EH (cell line): ENCODE results near the gene PCLAF.
"Not testable (repeated sequence)": the region's sequence is repeated elsewhere in the genome, so short reads cannot be mapped to it uniquely, and the experiment has no call there.

ENCODE experiments used
- DNase-seq: peaks from one replicate; pipeline ENCODE4 v3.0.0-alpha.2; 2015; ENCODE audit warnings: low read depth

PCLAF gene, protein sequence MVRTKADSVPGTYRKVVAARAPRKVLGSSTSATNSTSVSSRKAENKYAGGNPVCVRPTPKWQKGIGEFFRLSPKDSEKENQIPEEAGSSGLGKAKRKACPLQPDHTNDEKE

DNA sequence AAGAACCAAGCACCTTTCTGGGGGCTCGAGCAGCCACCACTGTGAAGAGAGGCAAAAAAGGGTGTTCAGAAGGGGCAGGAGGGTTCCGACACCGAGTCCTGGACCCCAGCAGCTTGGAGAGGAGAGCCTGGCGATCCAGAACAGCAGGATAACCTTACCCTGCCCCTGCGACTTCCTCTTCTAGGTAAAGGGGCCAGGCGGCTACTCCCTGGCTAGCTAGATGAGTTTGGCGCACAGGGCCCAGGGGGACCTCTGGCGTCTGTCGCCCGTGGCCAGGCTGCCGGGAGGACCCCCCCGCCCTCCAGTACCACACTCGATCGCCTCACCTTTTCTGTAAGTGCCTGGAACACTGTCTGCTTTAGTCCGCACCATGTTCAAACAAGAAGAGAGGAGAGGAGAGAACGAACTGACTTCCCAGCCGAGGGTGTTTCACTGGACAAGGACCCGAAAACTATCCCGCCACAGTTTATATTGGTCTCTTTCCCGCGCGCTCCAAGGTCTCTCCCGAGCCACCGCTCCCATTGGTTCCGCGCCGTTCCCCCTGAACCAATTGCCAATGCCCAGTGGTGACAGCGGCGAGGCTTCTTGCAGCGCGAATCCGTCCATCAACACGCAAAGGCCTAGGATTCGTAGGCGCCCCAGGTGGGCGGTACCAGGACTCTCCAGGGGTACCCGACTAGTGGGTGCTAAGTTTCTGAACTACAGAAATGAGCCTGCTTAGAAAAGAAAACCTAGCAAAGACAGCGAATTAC is at the start of gene PCLAF:
PCLAF (minus strand) TSS at position 442 of the 752 bp plus-strand sequence; CDS start at position 372, 70 bp downstream.
- peak; percentile 97 for DNase-seq

DNA sequence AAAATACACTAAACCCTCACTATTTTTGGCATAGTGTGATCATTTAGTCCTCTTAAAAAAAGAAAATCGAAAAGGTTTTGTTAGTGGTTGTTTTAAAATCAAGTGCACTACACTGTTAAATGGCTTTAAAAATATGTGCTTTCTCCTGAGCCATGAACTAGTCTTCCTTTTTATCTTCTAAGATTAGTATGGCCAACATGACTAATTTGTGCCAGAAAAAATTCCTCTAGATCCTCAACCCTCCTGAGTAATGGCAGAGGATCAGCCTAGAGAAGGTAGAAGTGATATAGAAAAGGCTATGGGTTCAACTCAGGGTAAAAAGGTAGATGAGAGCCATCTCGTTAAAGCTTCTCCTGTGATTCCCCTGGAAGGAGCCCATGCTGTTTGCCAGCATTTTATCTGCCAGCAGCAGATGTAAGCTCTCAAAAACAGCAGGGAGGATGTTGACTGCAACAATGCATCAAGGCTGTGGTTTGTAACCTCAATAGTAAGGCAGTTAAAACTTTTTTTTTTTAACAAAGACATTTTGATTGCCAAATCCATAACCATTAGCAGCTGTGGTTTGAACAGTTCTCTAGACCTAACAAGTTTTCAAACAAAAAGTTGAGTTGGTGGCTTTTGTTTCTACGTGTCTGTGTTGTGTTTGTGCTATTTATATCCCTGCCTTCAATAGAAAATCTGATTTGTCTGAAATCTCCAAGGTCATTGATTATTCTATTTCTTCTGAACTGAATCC is 48.9 kb upstream of the PCLAF start:
- DNase-seq: peak; percentile 87

DNA sequence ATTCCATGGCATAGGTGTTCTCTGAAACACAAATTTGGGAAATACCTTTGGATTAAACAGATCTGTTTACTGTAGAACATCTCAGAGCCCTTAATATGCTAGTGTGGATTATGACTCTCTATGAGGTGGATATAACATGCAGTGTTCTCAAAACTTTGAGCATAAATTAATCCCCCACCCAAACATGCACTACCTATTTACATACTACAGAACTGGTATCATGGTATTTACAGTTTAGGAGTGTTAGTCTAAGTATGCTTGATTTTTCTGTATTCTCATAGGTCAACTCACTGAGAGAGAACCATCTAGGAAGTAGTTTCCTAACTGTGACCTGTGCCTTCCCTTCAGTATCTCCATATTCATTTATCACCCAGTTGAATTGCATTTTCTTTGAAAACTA is 48.2 kb upstream of the PCLAF start:
- DNase-seq: no peak

DNA sequence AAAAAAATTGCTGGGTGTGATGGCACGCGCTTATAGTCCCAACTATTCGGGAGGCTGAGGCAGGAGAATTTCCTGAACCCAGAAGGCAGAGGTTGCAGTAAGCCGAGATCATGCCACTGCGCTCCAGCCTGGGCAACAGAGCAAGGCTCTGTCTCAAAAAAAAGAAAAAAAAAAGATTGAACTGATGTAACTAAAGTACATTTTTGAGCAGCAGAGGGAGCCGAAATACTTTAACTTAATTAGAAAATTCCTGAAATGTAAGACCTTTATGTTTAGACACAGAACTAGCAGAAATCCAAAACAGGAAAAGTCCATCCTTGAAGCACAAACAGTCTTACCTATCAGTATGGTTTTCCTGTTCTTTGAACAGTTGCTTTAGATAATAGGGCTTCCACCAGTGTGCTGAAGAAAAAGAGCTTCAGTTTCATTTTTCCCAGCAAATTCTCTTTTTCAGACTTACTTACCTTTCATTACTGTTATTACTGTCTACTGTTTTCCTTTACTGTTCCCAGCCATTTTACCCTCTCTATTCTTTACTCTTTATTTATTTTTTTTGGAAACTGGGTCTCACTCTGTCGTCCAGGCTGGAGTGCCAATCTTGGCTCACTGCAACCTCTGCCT is 45.7 kb upstream of the PCLAF start:
- DNase-seq: peak; percentile 58

DNA sequence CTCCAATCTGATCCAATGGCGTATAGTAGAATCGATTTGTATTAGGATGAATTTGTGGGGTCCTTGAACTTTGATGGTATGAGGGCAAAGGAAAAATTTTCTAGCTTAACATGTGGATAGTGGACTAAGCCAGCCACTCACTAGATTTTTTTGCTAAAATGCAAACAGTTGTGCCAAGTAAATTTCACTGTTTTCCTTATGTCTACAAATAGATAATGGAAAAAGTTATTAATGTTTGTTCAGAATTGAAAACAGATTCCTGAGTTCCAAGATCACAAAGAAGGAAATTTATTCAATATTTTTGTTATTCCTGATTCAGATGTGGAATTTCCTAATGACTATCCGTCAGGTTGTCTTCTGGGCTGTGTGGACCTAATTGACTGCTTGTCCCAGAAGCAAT is 44.0 kb upstream of the PCLAF start:
- no peak for DNase-seq

DNA sequence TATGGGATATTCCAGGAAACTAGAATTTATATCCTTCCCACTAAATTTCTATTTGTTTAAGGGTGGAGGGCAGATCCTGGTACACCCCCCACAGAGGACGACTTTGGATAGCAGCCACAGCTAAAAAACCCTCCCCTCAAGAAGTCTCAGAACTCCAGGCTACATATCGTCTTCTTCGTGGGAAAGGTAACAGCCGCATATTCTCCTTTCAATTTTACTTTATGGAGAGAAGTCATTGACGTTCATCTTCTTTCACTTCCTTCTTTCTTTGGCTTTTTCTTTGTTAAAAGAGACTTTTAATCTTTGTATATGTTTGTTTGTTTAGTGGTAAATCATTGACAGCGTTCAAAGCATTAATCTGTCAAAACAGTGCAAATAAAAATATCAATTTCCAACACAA is 42.7 kb upstream of the PCLAF start:
- DNase-seq: no peak

DNA sequence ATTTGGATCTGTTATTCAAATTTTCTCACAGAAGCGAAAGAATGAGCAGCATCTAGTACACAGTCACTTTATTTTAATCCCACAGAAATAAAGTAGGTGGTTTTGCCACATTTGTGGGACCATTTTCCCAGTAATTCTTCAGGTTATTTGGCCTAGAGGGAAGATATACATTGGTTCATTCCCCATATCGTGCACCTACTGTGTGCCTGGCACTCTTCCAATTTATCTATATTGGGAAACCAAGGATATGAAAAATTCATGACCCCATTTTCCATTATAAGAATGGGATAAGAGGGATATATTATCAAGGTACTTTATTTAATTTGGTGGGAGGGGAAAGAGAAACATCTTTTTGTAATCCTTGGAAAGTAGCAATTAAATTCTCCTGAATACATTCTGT is 41.5 kb upstream of the PCLAF start:
- no peak for DNase-seq

DNA sequence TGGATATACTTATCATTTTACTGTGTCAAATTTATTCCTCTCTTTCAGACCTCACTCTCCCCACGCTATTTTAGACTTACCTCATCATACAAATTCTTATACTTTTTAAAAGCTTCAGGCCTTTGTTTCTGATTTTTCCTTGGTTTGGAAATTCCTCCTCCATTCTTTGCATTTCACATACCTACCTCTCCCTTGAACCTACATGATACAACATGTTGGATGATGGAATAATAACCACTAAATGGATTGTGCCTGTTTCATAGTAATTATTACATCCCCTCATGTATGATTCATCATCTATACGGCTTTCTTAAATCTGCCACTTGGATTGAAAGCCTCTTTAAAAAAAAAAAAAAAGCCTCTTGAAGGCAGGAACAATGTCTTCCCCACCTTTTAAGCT is 31.0 kb upstream of the PCLAF start:
- DNase-seq: no peak

DNA sequence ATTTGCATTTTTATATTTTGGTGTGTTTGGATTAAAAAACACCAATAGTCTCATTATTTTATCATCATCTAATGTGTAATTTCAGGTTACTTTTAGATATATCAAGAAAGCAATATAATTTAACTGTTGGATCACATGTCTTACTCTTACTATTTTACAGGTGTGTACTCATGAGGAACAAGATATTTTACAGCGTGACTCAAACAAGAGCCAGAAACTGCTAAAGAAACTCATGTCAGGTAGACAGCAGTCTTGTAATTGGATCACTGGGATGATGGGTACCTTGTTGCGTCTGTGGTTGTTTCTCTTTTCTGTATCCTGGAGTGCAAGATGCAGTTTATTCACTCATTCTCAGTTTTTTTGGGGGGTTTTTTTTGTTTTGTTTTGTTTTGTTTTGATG is 19.3 kb upstream of the PCLAF start:
- DNase-seq: no peak

DNA sequence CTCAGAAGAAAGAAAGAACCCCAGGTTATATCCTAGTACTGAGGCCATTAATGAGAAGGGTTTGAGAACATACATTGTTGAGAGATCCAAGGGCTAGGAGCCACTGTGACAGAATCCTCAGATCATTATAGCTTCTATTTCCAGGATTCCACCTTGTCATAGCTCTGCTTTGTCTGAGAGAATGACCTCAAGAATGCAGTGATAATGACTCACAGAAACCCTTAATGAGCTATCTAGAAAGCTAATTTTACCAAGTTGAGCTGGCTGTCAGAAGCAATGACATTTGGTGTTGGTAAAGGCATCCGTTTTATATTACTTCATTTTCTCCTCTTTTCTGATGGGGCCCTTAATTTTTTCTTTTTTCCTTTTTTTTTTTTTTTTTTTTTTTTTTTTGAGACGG is 17.3 kb upstream of the PCLAF start:
- peak; percentile 50 for DNase-seq

DNA sequence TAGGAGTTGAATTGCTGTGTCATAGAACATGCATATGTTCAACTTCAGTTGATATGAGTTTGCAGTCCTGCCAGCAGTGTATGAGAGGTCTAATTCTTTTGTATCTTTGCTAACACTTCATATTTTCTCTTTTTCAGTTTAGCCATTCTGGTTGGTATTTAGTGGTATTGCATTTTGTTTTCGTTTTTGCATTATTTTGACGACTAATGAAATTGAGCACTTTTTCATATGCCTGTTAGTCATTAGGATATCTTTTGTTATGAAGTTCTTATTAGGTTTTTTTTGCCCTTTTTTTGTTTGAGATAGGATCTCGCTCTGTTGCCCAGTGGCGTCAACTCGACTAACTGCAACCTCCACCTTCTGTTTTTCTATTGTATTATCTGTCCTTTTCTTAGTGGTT is 15.5 kb upstream of the PCLAF start:
- DNase-seq: no peak

DNA sequence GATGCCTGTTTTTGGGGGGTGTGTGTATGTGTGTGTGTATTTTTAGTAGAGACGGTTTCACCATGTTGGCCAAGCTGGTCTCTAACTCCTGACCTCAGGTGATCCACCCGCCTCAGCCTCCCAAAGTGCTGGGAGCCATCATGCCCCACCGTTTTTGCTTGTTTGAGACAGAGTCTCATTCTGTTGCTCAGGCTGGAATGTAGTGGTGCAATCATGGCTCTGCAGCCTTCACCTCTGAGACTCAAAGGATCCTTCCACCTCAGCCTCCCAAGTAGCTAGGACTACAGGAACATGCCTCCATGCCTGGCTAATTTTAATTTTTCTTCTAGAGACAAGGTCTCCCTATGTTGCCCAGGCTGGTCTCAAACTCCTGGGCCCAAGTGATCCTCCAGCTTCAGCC is 11.2 kb upstream of the PCLAF start:
- not testable (repeated sequence) for DNase-seq

DNA sequence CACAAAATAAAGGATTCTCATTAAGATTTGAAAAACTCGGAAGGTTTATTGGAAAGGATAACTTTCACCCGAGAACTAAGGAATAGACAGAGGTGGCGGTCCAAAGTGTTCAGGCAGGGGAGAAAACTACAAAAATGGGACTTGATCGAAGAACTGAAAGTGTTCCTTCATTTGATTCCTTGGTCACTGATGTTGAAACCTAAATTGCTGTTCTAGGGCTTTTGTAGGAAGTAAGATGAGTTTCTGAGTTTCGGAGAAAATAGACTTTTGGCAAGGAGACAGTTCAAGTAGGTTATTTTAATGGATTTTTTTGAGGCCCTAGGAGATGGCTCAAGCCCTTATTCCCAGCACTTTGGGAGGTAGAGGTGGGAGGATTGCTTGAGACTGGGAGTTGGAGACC is 7.8 kb upstream of the PCLAF start:
- DNase-seq: no peak

DNA sequence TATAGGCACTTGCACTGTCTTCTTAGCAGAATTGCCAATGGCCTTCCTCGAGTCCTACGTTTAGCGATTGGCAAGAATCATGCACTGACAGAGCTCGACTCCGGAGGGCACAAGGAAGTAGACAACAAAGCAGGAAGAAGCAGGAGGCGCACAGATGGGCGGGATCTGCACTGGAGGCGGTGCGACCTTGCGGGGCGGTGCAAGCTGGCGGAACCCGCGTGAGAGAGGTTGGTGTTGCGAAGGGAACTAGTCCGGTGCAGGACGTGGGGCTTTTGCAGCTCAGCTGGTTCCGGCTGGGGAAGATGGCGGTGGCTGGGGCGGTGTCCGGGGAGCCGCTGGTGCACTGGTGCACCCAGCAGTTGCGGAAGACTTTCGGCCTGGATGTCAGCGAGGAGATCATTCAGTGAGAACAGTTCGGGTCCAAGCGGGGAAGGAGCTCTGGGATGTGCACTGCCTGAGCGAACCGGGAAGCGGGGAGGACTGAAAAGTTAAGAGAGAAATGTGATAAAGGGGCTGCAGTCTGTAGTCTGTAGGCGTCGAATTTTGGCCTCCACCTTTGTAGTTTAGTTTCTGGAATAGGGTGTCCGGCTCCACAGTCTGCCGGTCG is 6.4 kb upstream of the PCLAF start, which contains the start of gene TRIP4:
TRIP4 (plus strand) TSS at position 275 of the 607 bp plus-strand sequence; CDS start at position 303, 28 bp downstream.
- DNase-seq: peak; percentile 98

DNA sequence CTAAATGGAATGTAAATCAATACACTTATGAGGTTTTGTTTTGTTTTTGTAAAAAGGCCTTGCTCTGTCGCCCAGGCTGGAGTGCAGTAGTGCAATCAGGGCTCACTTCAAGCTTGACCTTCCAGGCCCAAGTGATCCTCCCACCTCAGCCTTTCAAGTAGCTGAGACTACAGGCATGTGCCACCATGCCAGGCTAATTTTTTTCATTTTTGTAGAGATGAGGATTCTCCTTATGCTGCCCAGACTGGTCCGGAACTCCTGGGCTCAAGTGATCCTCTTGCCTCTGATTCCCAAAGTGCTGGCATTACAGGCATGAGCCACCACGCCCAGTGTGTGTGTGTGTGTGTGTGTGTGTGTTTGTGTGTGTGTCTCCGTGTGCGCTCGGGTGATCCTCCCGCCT is 5.0 kb upstream of the PCLAF start:
- no peak for DNase-seq

DNA sequence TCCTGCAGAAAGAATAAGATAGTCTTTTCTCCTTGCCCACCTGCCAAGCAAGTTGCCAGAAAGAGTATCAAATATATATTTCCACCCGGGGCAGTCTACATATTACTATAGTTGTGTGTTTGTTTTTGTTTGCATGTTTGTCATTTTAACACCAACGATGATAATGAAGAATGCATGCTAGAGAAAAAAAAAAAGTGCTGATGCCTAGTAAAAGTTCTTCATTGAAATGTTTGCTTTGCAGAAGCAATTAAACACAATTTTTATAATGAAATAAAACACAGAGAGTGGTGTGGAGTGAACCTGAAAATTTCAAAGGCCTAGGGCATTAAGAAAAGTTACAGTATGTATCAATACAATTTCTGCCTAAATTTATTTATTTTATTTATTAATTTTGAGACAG is 2.5 kb upstream of the PCLAF start:
- no peak for DNase-seq

DNA sequence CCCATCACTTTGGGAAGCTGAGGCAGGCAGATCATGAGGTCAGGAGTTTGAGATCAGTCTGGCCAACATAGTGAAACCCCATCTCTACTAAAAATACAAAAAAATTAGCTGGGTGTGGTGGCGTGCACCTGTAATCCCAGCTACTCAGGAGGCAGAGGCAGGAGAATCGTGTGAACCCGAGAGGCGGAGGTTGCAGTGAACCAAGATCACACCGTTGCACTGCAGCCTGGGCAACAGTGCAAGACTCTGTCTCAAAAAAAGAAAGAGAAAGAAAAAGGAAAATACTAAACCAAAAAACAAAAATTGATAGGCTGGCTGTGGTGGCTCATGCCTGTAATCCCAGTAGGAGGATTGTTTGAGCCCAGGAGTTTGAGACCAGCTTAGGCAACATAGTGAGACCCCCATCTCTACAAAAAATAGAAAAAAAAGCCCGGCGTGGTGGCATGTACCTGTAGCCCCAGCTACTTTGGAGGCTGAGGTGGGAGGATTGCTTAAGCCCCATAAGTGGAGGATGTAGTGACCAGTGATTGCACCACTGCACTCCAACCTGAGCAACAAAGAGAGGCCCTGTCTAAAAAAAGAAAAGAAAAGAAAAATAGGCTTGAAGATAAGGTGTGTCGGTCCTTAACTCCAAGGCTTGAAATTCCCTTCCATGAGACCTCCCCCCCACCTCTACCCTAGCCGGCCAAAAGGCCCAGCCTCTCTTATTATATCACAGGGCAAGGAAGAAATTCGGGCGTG is 941 bp downstream of the PCLAF start:
- DNase-seq: not testable (repeated sequence)

DNA sequence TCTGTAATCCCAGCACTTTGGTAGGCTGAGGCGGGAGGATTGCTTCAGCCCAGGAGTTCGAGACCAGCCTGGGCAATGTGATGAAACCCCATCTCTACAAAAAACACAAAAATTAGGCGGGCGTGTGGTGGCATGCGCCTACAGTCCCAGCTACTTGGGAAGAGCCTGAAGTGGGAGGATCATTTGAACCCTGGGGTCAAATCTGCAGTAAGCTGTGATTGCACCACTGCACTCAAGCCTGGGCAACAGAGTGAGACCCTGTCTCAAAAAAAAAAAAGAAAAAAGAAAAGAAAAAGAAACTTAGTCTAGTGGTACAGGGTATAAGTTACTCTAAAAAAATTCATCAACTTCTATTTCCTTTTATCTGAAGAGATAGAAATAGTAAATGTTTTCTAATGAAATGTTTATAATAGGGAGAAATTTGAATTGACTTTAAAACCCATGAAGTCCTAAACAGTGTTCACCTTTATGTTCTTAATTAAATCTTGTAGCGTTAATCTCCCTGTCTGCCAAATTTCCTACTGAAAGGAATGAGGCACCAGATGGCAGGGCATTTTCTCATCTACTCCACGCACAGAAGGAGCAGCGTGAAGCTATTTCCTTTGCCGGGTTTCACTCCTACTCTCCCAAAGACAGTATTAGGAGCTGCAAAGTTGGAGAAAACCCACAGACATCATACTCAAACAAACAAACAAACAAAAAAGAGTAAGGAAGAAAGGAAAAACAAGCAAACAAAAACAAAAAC is 1.9 kb downstream of the PCLAF start:
- DNase-seq: peak; percentile 46

DNA sequence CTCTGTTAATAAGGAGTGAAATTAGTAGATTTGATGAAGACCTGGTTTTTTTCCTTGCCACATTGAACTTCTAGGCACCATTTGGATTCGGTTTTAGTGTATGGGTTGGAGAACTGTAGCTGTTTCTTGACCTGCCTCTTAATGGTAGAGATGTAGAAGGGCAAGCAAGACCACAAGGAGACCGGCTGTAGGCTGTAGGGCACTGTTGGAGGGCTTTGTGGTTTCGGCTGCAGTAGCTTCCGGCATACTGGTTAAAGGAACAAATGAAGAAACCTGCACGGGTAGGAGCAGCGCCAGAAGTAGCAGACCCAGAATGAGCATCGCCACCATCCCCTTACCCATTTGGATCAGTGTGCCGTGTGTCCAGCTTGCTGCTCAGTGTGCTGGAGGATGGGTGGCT is 7.9 kb downstream of the PCLAF start:
- no peak for DNase-seq

DNA sequence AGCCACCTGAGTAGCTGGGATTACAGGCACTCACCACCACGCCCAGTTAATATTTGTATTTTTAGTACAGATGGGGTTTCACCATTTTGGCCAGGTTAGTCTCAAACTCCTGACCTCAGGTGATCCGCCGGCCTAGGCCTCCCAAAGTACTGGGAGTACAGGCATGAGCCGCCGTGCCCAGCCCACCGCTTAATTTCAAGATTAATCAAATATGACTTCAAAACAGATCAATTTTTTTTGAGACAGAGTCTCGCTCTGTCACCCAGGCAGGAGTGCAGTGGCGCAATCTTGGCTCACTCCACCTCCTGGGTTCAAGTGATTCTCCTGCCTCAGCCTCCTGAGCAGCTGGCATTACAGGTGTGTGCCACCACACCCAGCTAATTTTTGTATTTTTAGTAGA is 9.9 kb downstream of the PCLAF start:
- DNase-seq: not testable (repeated sequence)

DNA sequence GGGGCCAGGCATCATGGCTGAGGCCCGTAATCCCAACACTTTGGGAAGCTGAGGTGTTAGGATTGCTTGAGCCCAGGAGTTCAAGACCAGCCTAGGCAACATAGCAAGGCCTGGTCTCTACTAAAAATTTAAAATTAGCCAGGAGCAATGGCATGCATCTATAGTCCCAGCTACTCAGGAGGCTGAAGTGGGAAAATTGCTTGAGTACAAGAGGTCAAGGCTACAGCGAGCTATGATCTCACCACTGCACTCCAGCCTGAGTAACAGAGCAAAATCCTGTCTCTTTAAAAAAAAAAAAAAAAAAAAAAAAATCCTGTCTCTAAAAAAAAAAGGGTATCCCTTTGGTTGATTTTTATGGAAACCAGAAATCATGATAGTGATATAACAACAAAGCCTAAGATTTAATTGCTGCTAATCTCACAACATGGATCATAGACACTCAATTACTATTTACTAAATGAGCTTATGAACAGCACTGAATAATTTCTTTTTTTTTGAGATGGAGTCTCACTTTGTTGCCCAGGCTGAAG is 12.1 kb downstream of the PCLAF start:
- DNase-seq: peak; percentile 21
